ENCODE results near the gene CMSS1.

Gene CMSS1

GRCh38 chr3:100114413-100115030 is 296.9 kb downstream of the CMSS1 start, which contains the start of gene FILIP1L:
FILIP1L (minus strand) TSS chr3:100114501.
- Histone ChIP-seq H3K4me3 (ENCODE audit: low read length) (no peak within 1 kb of the TSS), H3K9me3 (ENCODE audit: control insufficient read depth, low read length) (no peaks in the 10 kb centered on the region), H3K27me3 (ENCODE audit: control insufficient read depth, insufficient read depth, low read length) (no peaks in the 10 kb centered on the region), H3K9ac (ENCODE audit: low read length) (no peak within 1 kb of the TSS), H3K36me3 (ENCODE audit: control insufficient read depth, insufficient read depth, low read length) (no peaks in the 10 kb centered on the region), H3K4me1 (ENCODE audit: control insufficient read depth, insufficient read depth, low read length) (no peaks in the 10 kb centered on the region)

DNA sequence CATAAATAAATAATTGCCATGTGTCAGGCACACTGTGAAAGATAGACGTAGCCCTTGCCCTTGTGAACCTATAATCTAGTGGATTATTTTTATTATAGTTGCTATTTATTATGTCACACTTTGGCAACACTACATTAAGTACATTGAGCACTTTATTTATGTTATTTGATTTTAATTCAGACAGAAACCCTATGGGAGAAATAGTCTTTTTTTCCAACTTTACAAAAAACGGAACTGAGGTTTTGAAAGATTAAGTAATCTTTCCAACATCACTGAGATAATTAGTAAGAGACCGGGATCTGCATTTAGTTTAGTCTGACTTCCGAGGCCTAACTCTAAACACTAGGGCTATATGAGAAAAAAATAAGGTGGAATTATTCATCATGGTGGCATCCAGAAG is 299.4 kb downstream of the CMSS1 start:
- H3K9me3 ChIP-seq (ENCODE audit: control insufficient read depth, low read length), result no peaks in the 10 kb centered on the region
- H3K27me3 ChIP-seq (ENCODE audit: control insufficient read depth, insufficient read depth, low read length), result no peaks in the 10 kb centered on the region
- no peak overlapping the region for H3K4me3 ChIP-seq (ENCODE audit: low read length)
- no peak overlapping the region for H3K9ac ChIP-seq (ENCODE audit: low read length)
- no peaks in the 10 kb centered on the region for H3K36me3 ChIP-seq (ENCODE audit: control insufficient read depth, insufficient read depth, low read length)
- no peaks in the 10 kb centered on the region for H3K4me1 ChIP-seq (ENCODE audit: control insufficient read depth, insufficient read depth, low read length)

- H3K27me3 ChIP-seq (ENCODE audit: control insufficient read depth, insufficient read depth, low read length), result no peaks in the 10 kb centered on the region
- H3K9me3 ChIP-seq (ENCODE audit: control insufficient read depth, low read length), result no peaks in the 10 kb centered on the region
- H3K4me1 ChIP-seq (ENCODE audit: control insufficient read depth, insufficient read depth, low read length), result no peaks in the 10 kb centered on the region
- H3K9ac ChIP-seq (ENCODE audit: low read length), result no peak overlapping the region
- H3K4me3 ChIP-seq (ENCODE audit: low read length), result no peak overlapping the region
- no peaks in the 10 kb centered on the region for H3K36me3 ChIP-seq (ENCODE audit: control insufficient read depth, insufficient read depth, low read length)
Measured at GRCh38 chr3:100120012-100120411, 302.4 kb downstream of the CMSS1 start.

GRCh38 chr3:100120693-100121092 is 303.0 kb downstream of the CMSS1 start:
- Histone ChIP-seq H3K9me3 (ENCODE audit: control insufficient read depth, low read length) (no peaks in the 10 kb centered on the region), H3K36me3 (ENCODE audit: control insufficient read depth, insufficient read depth, low read length) (no peaks in the 10 kb centered on the region), H3K4me1 (ENCODE audit: control insufficient read depth, insufficient read depth, low read length) (no peaks in the 10 kb centered on the region), H3K4me3 (ENCODE audit: low read length) (no peak overlapping the region), H3K27me3 (ENCODE audit: control insufficient read depth, insufficient read depth, low read length) (no peaks in the 10 kb centered on the region), H3K9ac (ENCODE audit: low read length) (no peak overlapping the region)

GRCh38 chr3:100122321-100122720 is 304.7 kb downstream of the CMSS1 start:
- Histone ChIP-seq H3K4me3 (ENCODE audit: low read length) (no peak overlapping the region), H3K4me1 (ENCODE audit: control insufficient read depth, insufficient read depth, low read length) (no peaks in the 10 kb centered on the region), H3K9me3 (ENCODE audit: control insufficient read depth, low read length) (no peaks in the 10 kb centered on the region), H3K36me3 (ENCODE audit: control insufficient read depth, insufficient read depth, low read length) (no peaks in the 10 kb centered on the region), H3K27me3 (ENCODE audit: control insufficient read depth, insufficient read depth, low read length) (no peaks in the 10 kb centered on the region), H3K9ac (ENCODE audit: low read length) (no peak overlapping the region)

DNA sequence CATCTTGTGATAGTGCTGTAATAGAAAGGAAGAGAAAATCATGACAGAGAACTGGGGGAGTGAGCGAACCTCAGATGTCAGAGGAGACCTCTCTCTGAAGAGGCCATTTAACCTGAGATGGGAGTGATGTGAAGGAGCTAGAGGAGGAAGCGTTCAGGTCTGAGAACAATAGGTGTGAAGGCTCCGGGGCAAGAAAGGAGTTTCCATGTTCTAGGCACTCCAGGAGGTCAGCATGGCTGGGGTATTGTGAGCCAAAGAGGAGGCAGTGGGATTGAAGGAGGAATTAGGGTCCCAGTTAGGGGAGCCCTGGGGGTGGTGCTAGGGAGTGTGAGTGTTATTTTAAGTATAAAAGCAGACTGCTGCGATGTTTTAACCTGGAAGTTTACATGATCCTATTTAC is 305.4 kb downstream of the CMSS1 start:
- no peaks in the 10 kb centered on the region for H3K27me3 ChIP-seq (ENCODE audit: control insufficient read depth, insufficient read depth, low read length)
- no peak overlapping the region for H3K9ac ChIP-seq (ENCODE audit: low read length)
- no peaks in the 10 kb centered on the region for H3K4me1 ChIP-seq (ENCODE audit: control insufficient read depth, insufficient read depth, low read length)
- no peaks in the 10 kb centered on the region for H3K9me3 ChIP-seq (ENCODE audit: control insufficient read depth, low read length)
- no peak overlapping the region for H3K4me3 ChIP-seq (ENCODE audit: low read length)
- no peaks in the 10 kb centered on the region for H3K36me3 ChIP-seq (ENCODE audit: control insufficient read depth, insufficient read depth, low read length)

DNA sequence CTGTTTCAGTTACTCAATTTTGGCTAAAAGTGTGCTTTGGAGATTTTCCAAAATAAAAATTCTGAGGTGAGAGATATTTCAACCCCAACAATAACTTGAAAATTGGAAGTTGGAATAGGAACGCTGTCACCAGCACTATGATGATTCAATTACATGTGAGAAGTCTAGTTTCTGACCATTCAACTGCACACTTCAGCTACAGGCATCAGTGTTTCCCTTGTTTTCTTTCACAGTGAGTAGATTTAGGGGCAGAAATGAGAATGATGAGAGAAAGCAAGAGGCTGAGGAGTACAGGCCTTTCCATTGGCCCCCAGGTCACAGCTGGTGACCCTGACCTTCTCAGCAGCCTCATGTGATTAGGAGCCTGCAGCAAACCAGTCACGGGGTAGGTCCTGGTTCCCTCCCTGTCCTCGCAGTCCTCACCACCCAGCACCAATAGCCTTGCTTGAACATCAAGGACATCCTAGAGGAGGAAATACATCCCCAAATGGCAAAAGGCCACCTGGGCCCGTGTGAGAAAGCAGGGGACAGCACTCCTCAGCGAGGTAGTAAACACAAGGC is 306.6 kb downstream of the CMSS1 start:
- Histone ChIP-seq H3K4me3 (ENCODE audit: low read length) (no peak overlapping the region), H3K9ac (ENCODE audit: low read length) (no peak overlapping the region), H3K27me3 (ENCODE audit: control insufficient read depth, insufficient read depth, low read length) (no peaks in the 10 kb centered on the region), H3K9me3 (ENCODE audit: control insufficient read depth, low read length) (no peaks in the 10 kb centered on the region), H3K4me1 (ENCODE audit: control insufficient read depth, insufficient read depth, low read length) (no peaks in the 10 kb centered on the region), H3K36me3 (ENCODE audit: control insufficient read depth, insufficient read depth, low read length) (no peaks in the 10 kb centered on the region)

- Histone ChIP-seq H3K9me3 (ENCODE audit: control insufficient read depth, low read length) (no peaks in the 10 kb centered on the region), H3K36me3 (ENCODE audit: control insufficient read depth, insufficient read depth, low read length) (no peaks in the 10 kb centered on the region), H3K4me1 (ENCODE audit: control insufficient read depth, insufficient read depth, low read length) (no peaks in the 10 kb centered on the region), H3K9ac (ENCODE audit: low read length) (no peak overlapping the region), H3K4me3 (ENCODE audit: low read length) (no peak overlapping the region), H3K27me3 (ENCODE audit: control insufficient read depth, insufficient read depth, low read length) (no peaks in the 10 kb centered on the region)
Measured at GRCh38 chr3:100125161-100125938, 307.7 kb downstream of the CMSS1 start.

GRCh38 chr3:100127792-100128191 is 310.1 kb downstream of the CMSS1 start:
- Histone ChIP-seq H3K36me3 (ENCODE audit: control insufficient read depth, insufficient read depth, low read length) (no peaks in the 10 kb centered on the region), H3K27me3 (ENCODE audit: control insufficient read depth, insufficient read depth, low read length) (no peaks in the 10 kb centered on the region), H3K4me1 (ENCODE audit: control insufficient read depth, insufficient read depth, low read length) (no peaks in the 10 kb centered on the region), H3K9ac (ENCODE audit: low read length) (no peak overlapping the region), H3K9me3 (ENCODE audit: control insufficient read depth, low read length) (no peaks in the 10 kb centered on the region), H3K4me3 (ENCODE audit: low read length) (no peak overlapping the region)

DNA sequence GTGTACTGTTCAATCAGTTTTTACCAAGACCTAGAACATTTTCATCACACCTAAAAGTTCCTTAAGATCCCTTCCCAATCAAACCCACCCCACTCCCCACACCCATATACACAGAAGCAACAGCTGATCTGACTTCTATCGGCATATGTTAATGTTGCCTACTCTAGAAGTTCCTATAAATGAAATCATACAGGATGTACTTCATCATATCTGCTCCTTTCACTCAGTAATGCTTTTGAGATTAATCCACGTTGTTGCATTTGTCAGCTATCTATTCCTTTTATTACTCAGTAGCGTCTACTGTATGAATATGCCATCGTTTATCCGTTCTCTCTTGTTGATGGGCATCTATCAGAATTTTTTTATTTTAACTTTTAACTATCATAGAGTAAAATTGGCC is 310.9 kb downstream of the CMSS1 start:
- no peak overlapping the region for H3K9ac ChIP-seq (ENCODE audit: low read length)
- no peaks in the 10 kb centered on the region for H3K9me3 ChIP-seq (ENCODE audit: control insufficient read depth, low read length)
- H3K4me1 ChIP-seq (ENCODE audit: control insufficient read depth, insufficient read depth, low read length), result no peaks in the 10 kb centered on the region
- H3K27me3 ChIP-seq (ENCODE audit: control insufficient read depth, insufficient read depth, low read length), result no peaks in the 10 kb centered on the region
- no peak overlapping the region for H3K4me3 ChIP-seq (ENCODE audit: low read length)
- H3K36me3 ChIP-seq (ENCODE audit: control insufficient read depth, insufficient read depth, low read length), result no peaks in the 10 kb centered on the region

GRCh38 chr3:100129941-100130340 is 312.3 kb downstream of the CMSS1 start:
- no peak overlapping the region for H3K9ac ChIP-seq (ENCODE audit: low read length)
- H3K4me3 ChIP-seq (ENCODE audit: low read length), result no peak overlapping the region
- H3K27me3 ChIP-seq (ENCODE audit: control insufficient read depth, insufficient read depth, low read length), result no peaks in the 10 kb centered on the region
- H3K4me1 ChIP-seq (ENCODE audit: control insufficient read depth, insufficient read depth, low read length), result no peaks in the 10 kb centered on the region
- H3K36me3 ChIP-seq (ENCODE audit: control insufficient read depth, insufficient read depth, low read length), result no peaks in the 10 kb centered on the region
- H3K9me3 ChIP-seq (ENCODE audit: control insufficient read depth, low read length), result no peaks in the 10 kb centered on the region

DNA sequence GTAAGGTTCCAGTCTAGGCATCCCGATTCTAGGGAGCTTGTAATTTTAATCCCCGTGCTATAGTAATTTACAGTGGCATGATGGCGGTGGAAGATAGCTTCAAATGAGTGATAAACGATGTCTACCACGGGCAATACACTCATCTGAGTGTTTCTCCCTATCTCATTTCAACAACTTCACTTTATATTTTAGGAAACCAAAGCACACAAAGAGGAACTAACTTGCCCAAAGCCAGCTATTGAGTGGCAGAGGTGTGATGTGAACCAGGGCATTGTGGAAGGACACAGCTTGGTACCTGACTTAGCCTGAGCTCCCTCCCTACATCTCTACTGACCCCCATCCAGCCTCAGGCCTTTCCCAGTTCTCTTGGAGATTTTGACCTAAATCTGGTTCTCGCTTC is 313.6 kb downstream of the CMSS1 start:
- no peak overlapping the region for H3K4me3 ChIP-seq (ENCODE audit: low read length)
- no peaks in the 10 kb centered on the region for H3K4me1 ChIP-seq (ENCODE audit: control insufficient read depth, insufficient read depth, low read length)
- no peaks in the 10 kb centered on the region for H3K36me3 ChIP-seq (ENCODE audit: control insufficient read depth, insufficient read depth, low read length)
- no peak overlapping the region for H3K9ac ChIP-seq (ENCODE audit: low read length)
- no peaks in the 10 kb centered on the region for H3K27me3 ChIP-seq (ENCODE audit: control insufficient read depth, insufficient read depth, low read length)
- H3K9me3 ChIP-seq (ENCODE audit: control insufficient read depth, low read length), result no peaks in the 10 kb centered on the region
